Renal cortical epithelial cell (primary cell): ENCODE results near the gene SYT7. TPM values are rescaled to one million over a fixed set of nuclear protein-coding genes. Genes with fewer than 3 reads are reported as not detected.
"Not testable (repeated sequence)": the region's sequence is repeated elsewhere in the genome, so short reads cannot be mapped to it uniquely, and the experiment has no call there.

Experiments
- DNase-seq: peaks from one replicate; pipeline ENCODE4 v3.0.0-alpha.2; 2011; ENCODE audit warnings: low read depth
- total RNA-seq: library from RNA; depleted of rRNA; stranded (reverse); fragments of >200 nt; gene quantifications from 2 replicates; pipeline ENCODE4 v1.2.3, GENCODE V29; 2014

The SYT7 gene
- total RNA-seq, 1 donor from 2014 or later = 0.35 TPM

DNA sequence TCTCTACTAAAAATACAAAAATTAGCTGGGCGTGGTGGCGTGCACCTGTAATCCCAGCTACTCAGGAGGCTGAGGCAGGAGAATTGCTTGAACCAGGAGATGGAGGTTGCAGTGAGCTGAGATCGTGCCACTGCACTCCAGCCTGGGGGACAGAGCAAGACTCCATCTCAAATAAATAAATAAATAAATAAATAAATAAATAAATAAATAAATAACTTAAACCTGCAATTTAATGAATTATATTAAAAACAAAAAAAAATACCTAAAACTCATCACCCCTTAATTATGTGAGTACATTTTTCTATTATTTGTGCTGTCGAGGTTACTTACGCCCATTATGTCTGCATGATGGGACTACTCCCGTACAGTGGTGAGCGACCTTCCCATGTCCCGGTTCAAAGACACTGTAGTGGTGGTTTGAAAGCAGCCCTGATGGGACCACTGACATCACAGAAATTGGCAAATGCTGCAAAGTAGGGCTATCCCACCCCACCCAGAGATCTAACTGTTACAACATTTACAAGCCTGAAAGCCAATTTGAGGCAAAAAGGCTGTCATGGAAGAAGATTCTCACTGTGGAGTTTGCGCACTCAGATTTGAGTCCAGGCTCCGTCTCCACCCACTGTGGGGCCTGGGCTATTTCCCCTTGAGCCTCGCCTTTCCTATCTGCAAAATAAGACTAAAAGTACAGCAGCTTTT lies 101.4 kb downstream of the SYT7 start:
- DNase-seq = not testable (repeated sequence)

DNA sequence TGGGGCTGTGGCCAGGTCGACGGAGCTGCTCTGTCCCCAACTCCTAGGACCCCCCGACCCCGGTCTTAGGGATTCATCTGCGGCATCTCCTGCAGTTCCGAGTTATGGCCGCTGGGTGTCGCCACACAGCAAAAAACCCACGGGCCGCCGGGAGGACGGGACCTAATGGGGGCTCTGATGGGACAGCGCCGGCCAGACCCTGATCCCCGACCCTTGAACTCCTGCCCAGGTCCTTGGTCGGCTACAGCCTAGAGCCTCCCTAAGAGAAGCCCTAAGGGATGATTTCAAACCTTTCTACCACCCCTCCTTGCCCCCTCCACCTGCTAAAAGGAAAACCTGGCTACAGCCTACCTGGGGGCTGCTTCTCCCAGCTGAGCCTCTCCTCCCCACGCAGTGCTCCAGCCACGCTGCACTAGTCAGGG lies 103.1 kb downstream of the SYT7 start:
- no peak for DNase-seq

DNA sequence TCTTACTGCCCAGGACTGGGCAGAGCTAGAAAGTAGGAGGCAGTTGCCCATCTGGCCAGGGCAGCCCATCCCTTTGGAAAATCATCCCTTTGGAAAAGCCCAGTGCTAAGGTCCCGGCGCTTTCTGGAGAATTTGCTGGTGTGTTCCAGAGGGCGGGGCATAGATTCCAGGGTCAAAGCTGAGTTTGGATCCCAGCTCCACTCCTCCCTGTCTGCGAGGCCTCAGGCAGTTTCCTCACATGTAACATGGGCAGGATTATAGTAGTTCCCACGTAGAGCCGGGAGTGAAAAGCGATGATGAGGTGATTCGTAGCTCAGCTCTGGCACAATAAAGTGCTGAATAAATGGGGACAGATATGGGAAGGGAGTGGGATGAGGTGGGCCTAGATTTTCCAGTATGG lies 103.8 kb downstream of the SYT7 start:
- no peak for DNase-seq

DNA sequence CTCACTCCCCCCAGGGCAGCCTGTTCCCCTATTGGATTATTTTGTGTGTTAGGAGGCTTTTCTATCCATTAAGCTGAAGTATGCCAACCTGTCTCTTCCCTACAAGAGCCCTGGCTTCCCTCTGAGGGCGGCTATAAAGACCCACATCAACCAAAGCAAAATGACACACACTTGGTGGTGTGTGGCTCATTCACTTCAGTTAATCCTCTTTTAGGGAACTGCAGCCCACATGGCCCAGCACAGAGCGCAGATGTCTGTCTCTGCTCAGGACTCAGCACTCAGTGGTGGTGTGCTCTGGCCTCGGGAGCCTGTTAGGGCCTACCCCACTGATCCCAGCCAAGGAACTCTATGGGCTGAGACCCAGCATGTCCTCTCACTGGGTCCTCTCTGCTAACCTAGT lies 104.5 kb downstream of the SYT7 start:
- DNase-seq = no peak

DNA sequence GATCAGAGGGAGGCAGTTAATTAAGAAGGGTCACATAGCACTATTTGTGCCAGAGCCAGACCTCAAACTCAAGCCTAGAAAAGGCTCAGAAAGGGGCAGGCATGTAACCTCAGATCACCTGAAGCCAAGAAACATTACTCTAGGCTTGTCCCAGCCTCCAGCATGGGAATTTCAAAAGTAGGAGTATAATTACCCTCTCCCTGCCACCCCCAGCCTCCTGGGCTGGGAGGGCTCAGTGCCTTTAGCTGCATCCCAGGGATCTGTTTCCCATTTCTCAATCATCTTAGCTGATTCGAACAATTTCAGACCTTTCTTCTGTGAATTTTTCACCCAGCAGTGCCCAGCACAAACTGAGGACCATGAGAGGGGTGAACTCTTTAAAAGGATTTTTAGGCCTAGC lies 105.4 kb downstream of the SYT7 start:
- DNase-seq = no peak

DNA sequence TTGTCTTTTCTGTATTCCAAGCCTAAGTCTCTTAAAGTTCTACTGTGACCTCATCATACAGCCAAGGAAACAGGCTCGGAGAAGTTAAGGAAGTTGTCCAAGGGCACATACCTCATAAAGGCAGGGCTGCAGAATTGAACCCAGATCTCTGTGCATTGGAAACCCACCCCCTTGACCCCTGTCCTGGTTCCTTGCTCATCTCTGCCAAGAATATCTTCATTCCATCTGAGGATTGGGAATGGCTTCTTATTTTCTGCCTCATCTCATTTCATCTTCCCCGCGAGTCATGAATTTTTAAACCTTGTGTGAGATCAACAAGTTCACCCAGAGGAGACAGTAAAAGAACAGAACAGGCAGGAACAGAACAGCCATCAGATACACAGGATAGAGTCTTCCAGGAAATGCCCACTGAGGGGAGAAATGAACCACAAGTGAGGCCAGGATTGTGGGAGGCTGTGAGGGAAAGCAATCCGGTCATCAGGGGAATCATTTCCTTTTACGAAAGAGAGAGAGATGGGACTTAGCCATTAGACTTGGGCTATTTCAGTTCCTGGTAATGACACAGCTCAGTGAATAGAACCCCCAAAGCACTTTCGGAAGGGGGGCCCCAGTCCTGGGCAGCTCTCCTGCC lies 106.7 kb downstream of the SYT7 start:
- no peak for DNase-seq

DNA sequence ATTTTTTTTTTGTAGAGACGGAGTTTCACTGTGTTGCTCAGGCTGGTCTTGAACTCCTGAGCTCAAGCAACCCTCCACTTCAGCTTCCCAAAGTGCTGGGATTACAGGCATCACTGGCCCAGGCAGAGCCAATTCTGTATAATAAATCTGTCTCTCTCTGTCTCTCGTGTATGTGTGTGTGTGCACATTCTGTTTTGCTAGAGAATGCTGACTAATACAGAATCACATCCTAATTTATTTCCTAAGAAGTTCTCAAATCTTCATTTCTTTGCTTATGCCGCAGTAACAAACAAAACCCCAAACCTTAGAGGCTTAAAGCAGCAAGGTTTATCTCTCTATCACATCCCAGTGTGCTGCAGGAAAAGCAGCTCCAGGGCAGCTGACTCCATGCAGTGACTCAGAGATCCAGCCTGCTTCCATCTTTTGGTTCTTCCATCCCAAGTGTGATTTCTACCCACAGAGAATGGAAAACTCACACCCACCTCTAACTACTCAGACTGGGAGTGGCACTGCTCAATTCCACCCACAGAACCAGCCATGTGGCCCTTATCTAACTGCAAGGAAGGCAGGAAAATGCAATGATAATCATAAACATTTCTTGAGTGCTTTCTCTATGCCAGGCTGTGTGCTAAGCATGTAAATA lies 107.4 kb downstream of the SYT7 start:
- no peak for DNase-seq

DNA sequence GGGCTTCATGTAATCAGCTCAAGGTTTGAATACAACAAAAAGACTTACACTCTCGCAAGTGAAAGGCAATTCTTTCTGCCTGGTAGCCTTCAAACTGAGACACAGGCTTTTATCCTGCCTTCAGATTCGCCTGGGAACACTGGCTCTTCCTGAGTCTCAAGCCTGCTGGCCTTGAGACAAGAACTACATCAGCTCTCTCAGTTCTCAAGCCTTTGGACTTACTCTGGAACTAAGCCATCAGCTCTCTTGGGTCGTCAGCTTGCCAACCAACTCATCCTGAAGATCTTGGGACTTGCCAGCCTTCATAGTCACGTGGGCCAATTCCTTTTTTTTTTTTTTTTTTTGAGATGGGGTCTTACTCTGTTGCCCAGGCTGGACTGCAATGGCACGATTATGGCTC lies 108.0 kb downstream of the SYT7 start:
- DNase-seq = no peak

DNA sequence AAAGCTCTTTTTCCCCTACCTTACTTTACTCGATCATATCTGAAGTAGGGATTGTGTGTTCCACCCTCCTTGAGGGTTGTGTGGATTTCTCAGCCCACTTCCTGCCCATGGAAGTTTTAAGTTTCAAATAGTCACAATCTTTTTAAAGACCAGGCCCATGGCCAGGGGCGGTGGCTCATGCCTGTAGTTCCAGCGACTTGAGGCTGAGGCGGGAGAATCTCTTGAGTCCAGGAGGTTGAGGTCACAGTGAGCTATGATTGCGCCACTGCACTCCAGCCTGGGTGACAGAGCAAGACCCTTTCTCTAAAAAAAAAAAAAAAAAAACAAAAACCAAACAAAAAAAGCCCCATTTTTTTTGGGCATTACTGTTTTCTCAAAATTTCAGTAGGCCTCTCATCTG lies 108.6 kb downstream of the SYT7 start:
- DNase-seq = no peak

DNA sequence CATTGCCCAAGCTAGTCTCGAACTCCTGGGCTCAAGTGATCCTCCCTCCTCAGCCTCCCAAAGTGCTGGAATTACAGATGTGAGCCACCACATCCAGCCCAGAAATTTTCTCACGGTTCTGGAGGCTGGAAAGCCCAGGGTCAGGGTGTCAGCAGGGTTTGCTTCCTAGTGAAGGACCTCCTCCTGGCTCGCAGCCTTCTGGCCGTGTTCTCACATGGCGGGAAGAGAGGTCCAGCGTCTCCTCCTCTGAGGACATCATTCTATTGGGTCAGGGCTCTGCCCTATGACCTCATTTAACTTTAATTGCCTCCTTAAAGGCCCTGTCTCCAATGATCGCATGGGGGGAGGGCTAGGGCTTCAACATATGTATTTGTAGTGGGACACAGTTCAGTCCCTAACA lies 112.9 kb downstream of the SYT7 start:
- no peak for DNase-seq

DNA sequence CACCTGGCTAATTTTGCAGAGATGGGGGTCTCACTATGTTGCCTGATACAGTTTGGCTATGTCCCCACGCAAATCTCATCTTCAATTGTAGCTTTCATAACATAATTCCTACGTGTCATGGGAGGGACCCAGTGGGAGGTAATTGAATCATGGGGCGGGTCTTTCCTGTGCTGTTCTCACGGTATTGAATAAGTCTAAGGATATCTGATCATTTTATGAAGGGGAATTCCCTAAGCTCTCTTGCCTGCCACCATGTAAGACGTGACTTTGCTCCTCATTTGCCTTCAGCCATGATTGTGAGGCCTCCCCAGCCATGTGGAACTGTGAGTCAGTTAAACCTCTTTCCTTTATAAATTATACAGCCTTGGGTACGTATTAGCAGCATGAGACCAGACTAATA lies 113.3 kb downstream of the SYT7 start:
- not testable (repeated sequence) for DNase-seq

Other genes with a start within 250 kb of the SYT7 start
- 281 and 392 TPM in 2 replicates for gene DDB1, start 248.0 kb downstream of the SYT7 start, total RNA-seq
- 15.3 and 37.0 TPM in 2 replicates for gene TKFC, start 247.8 kb downstream of the SYT7 start, total RNA-seq
- 20.1 and 47.0 TPM in 2 replicates for gene CYB561A3, start 219.2 kb downstream of the SYT7 start, total RNA-seq
- 12.3 and 22.9 TPM in 2 replicates for gene TMEM138, start 218.7 kb downstream of the SYT7 start, total RNA-seq
- 10.9 and 12.0 TPM in 2 replicates for gene TMEM216, start 188.5 kb downstream of the SYT7 start, total RNA-seq
- gene CPSF7, start 151.1 kb downstream of the SYT7 start, total RNA-seq = 10.9 and 27.7 TPM in 2 replicates
- gene SDHAF2, start 151.0 kb downstream of the SYT7 start, total RNA-seq = 35.0 and 58.5 TPM in 2 replicates
- 0.15 TPM in 1 of 2 replicates, not detected in the other for gene LRRC10B, start 72.3 kb downstream of the SYT7 start, total RNA-seq
- 1.7 and 6.8 TPM in 2 replicates for gene DAGLA, start 99.3 kb upstream of the SYT7 start, total RNA-seq
- 4.2 and 20.0 TPM in 2 replicates for gene MYRF, start 171.6 kb upstream of the SYT7 start, total RNA-seq
- gene TMEM258, start 211.5 kb upstream of the SYT7 start, total RNA-seq = 18.3 and 38.9 TPM in 2 replicates
- 12.1 and 35.6 TPM in 2 replicates for gene FEN1, start 211.8 kb upstream of the SYT7 start, total RNA-seq
- 35.8 and 84.6 TPM in 2 replicates for gene FADS1, start 235.9 kb upstream of the SYT7 start, total RNA-seq
- gene FADS2, start 247.2 kb upstream of the SYT7 start, total RNA-seq = 37.7 and 199 TPM in 2 replicates